Osteocyte (in vitro differentiated cells): Measurements from ENCODE around the gene ZMAT3. TPM values are rescaled to one million over a fixed set of nuclear protein-coding genes. Genes with fewer than 3 reads are reported as not detected.
A peak's percentile ranks its signal among the peaks of the same experiment; 100 is the strongest.
"Not testable (repeated sequence)": the region's sequence is repeated elsewhere in the genome, so short reads cannot be mapped to it uniquely, and the experiment has no call there.

Experiments
- DNase-seq: peaks from one replicate; pipeline ENCODE4 v3.0.0; 2021; ENCODE audit warnings: mixed read lengths; ENCODE audit not compliant: unreplicated experiment; ENCODE audit errors: extremely low spot score
- H3K27ac Mint-ChIP-seq: one replicate; pipeline ENCODE4 v1.8.0; 2021; ENCODE audit warnings: mild to moderate bottlenecking, mixed read lengths; ENCODE audit not compliant: unreplicated experiment
- H3K27me3 Mint-ChIP-seq: one replicate; pipeline ENCODE4 v1.8.0; 2021; ENCODE audit warnings: mixed read lengths; ENCODE audit not compliant: unreplicated experiment
- H3K36me3 Mint-ChIP-seq: one replicate; pipeline ENCODE4 v1.8.0; 2021; ENCODE audit warnings: mixed read lengths; ENCODE audit not compliant: unreplicated experiment
- H3K4me1 Mint-ChIP-seq: one replicate; pipeline ENCODE4 v1.8.0; 2021; ENCODE audit warnings: mixed read lengths; ENCODE audit not compliant: unreplicated experiment
- H3K4me3 Mint-ChIP-seq: one replicate; pipeline ENCODE4 v1.8.0; 2021; ENCODE audit warnings: mild to moderate bottlenecking, moderate library complexity, mixed read lengths; ENCODE audit not compliant: unreplicated experiment
- H3K9me3 Mint-ChIP-seq: one replicate; pipeline ENCODE4 v1.8.0; 2021; ENCODE audit warnings: mixed read lengths; ENCODE audit not compliant: unreplicated experiment
- total RNA-seq: library from RNA; stranded (reverse); gene quantifications from 2 replicates; pipeline ENCODE4 v1.2.1, GENCODE V29; 2021
- TF ChIP-seq, protein P1 (sequence below): fragments of 200-600 bp; sonication (generic); IDR thresholded peaks from 2 replicates; pipeline ENCODE4 v1.5.0; 2021; ENCODE audit warnings: antibody characterized with exemption, mild to moderate bottlenecking, moderate library complexity

Gene ZMAT3
- total RNA-seq, 1 donor from 2014 or later: 96.9 TPM

GRCh38 chr3:179038216-179038898 lies 33.3 kb downstream of the ZMAT3 start:
- Mint-ChIP-seq H3K27ac (no peak overlapping the region), H3K36me3 (peaks cover 36% of the 10 kb centered on the region), H3K27me3 (no peaks in the 10 kb centered on the region), H3K9me3 (peaks cover 14% of the 10 kb centered on the region), H3K4me1 (peaks cover 11% of the 10 kb centered on the region), H3K4me3 (peak overlapping the region; percentile 51)
- DNase-seq: no peak
- TF ChIP-seq, protein P1, sequence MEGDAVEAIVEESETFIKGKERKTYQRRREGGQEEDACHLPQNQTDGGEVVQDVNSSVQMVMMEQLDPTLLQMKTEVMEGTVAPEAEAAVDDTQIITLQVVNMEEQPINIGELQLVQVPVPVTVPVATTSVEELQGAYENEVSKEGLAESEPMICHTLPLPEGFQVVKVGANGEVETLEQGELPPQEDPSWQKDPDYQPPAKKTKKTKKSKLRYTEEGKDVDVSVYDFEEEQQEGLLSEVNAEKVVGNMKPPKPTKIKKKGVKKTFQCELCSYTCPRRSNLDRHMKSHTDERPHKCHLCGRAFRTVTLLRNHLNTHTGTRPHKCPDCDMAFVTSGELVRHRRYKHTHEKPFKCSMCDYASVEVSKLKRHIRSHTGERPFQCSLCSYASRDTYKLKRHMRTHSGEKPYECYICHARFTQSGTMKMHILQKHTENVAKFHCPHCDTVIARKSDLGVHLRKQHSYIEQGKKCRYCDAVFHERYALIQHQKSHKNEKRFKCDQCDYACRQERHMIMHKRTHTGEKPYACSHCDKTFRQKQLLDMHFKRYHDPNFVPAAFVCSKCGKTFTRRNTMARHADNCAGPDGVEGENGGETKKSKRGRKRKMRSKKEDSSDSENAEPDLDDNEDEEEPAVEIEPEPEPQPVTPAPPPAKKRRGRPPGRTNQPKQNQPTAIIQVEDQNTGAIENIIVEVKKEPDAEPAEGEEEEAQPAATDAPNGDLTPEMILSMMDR: no peak

GRCh38 chr3:179037351-179037750 lies 34.3 kb downstream of the ZMAT3 start:
- peak; percentile 92 for DNase-seq
- H3K36me3 Mint-ChIP-seq: peaks cover 28% of the 10 kb centered on the region
- H3K27me3 Mint-ChIP-seq: no peaks in the 10 kb centered on the region
- peaks cover 8% of the 10 kb centered on the region for H3K9me3 Mint-ChIP-seq
- TF ChIP-seq, protein P1: no peak
- H3K4me3 Mint-ChIP-seq: peak overlapping the region; percentile 51
- H3K4me1 Mint-ChIP-seq: peaks cover 15% of the 10 kb centered on the region
- H3K27ac Mint-ChIP-seq: no peak overlapping the region

GRCh38 chr3:179036626-179037300 lies 34.8 kb downstream of the ZMAT3 start:
- no peak for DNase-seq

GRCh38 chr3:179036226-179036625 lies 35.4 kb downstream of the ZMAT3 start:
- DNase-seq: no peak
- H3K27me3 Mint-ChIP-seq: no peaks in the 10 kb centered on the region
- peaks cover 23% of the 10 kb centered on the region for H3K36me3 Mint-ChIP-seq
- H3K4me1 Mint-ChIP-seq: peaks cover 15% of the 10 kb centered on the region
- H3K4me3 Mint-ChIP-seq: no peak overlapping the region
- H3K27ac Mint-ChIP-seq: no peak overlapping the region
- peaks cover 8% of the 10 kb centered on the region for H3K9me3 Mint-ChIP-seq
- TF ChIP-seq, protein P1: no peak

More at GRCh38 chr3:179036626-179037300, 34.8 kb downstream of the ZMAT3 start:
- Mint-ChIP-seq H3K9me3 (peaks cover 8% of the 10 kb centered on the region), H3K27me3 (no peaks in the 10 kb centered on the region), H3K4me1 (peaks cover 15% of the 10 kb centered on the region), H3K36me3 (peaks cover 26% of the 10 kb centered on the region), H3K4me3 (no peak overlapping the region), H3K27ac (no peak overlapping the region)
- TF ChIP-seq, protein P1: no peak

- Mint-ChIP-seq H3K27me3 (no peaks in the 10 kb centered on the region), H3K4me3 (no peak overlapping the region), H3K4me1 (peaks cover 15% of the 10 kb centered on the region), H3K27ac (no peak overlapping the region), H3K9me3 (peaks cover 3% of the 10 kb centered on the region), H3K36me3 (peaks cover 17% of the 10 kb centered on the region)
- TF ChIP-seq, protein P1: no peak
- no peak for DNase-seq
Measured at GRCh38 chr3:179035232-179035631, 36.4 kb downstream of the ZMAT3 start.

DNA sequence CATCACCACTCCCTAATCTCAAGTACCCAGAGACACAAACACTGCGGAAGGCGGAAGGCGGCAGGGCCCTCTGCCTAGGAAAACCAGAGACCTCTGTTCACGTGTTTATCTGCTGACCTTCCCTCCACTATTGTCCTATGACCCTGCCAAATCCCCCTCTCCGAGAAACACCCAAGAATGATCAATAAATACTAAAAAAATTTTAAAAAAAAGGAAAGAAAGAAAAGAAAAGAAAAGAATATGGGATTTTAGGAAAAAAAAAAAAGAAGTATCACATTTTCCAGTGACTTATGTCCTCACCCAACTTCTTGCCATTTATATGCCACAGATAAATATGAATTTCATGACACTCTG lies 38.3 kb downstream of the ZMAT3 start:
- peaks cover 13% of the 10 kb centered on the region for H3K36me3 Mint-ChIP-seq
- H3K9me3 Mint-ChIP-seq, DNase-seq, H3K4me3 Mint-ChIP-seq, H3K27me3 Mint-ChIP-seq: not testable (repeated sequence)
- peak overlapping the region; percentile 11 for H3K27ac Mint-ChIP-seq
- H3K4me1 Mint-ChIP-seq: peaks cover 14% of the 10 kb centered on the region

DNA sequence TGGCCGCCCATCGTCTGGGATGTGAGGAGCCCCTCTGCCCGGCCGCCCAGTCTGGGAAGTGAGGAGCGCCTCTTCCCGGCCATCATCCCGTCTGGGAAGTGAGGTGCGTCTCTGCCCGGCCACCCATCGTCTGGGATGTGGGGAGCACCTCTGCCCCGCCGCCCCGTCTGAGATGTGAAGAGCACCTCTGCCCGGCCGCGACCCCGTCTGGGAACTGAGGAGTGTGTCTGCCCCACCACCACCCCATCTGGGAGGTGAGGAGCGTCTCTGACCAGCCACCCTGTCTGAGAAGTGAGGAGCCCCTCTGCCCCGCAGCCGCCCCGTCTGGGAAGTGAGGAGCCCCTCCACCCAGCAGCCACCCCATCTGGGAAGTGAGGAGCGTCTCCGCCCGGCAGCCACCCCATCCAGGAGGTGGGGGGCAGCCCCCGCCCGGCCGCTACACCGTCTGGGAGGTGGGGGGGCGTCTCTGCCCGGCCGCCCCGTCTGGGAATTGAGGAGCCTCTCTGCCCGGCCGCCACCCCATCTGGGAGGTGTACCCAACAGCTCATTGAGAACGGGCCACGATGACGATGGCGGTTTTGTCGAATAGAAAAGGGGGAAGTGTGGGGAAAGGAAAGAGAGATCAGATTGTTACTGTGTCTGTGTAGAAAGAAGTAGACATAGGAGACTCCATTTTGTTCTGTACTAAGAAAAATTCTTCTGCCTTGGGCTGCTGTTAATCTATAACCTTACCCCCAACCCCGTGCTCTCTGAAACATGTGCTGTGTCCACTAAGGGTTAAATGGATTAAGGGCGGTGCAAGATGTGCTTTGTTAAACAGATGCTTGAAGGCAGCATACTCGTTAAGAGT lies 38.9 kb downstream of the ZMAT3 start:
- not testable (repeated sequence) for H3K27me3 Mint-ChIP-seq, H3K9me3 Mint-ChIP-seq, DNase-seq, H3K36me3 Mint-ChIP-seq, H3K27ac Mint-ChIP-seq, H3K4me3 Mint-ChIP-seq
- H3K4me1 Mint-ChIP-seq: peaks cover 19% of the 10 kb centered on the region
